IPS-15b (cell line): ENCODE data around the gene DMD.

Experiments
- H3K27me3 ChIP-seq: one replicate; pipeline ENCODE4 v1.6.1; 2013; ENCODE audit warnings: low read length; ENCODE audit not compliant: control insufficient read depth, insufficient read depth
- H3K36me3 ChIP-seq: one replicate; pipeline ENCODE4 v1.6.1; 2013; ENCODE audit warnings: low read length; ENCODE audit not compliant: control insufficient read depth, insufficient read depth
- H3K4me1 ChIP-seq: one replicate; pipeline ENCODE4 v1.6.1; 2013; ENCODE audit warnings: mild to moderate bottlenecking, low read length; ENCODE audit not compliant: control insufficient read depth, insufficient read depth
- H3K4me3 ChIP-seq: one replicate; pipeline ENCODE4 v1.5.1; 2013; ENCODE audit warnings: low read depth, low read length
- H3K9ac ChIP-seq: one replicate; pipeline ENCODE4 v1.6.1; 2013; ENCODE audit warnings: low read depth, mild to moderate bottlenecking, low read length
- H3K9me3 ChIP-seq: one replicate; pipeline ENCODE4 v1.6.1; 2013; ENCODE audit warnings: mild to moderate bottlenecking, low read length; ENCODE audit not compliant: control insufficient read depth, insufficient read depth

The DMD gene

DNA sequence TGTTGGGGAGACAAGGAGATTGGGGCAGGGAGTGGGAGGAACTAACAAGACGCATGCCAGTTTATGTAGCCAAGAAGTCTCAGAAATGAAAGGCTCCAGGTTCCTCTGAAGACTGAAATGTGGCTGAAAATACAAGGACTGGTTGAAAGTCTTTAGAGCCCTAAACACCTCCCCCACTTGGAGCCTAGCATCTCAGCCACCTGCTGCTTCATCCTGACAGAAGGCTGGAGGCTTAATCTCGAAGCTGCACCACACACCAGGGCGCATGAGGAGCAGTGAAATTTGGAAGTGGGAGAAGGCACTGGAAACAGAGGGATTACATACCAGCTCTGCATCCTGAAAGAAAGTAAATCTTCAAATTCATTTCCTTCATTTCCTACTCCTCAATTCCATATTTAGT, 1978.8 kb downstream of the DMD start:
- Histone ChIP-seq H3K9me3 (no peaks in the 10 kb centered on the region), H3K4me1 (peaks cover 35% of the 10 kb centered on the region), H3K9ac (no peak overlapping the region), H3K4me3 (no peak overlapping the region), H3K27me3 (peaks cover 2% of the 10 kb centered on the region), H3K36me3 (no peaks in the 10 kb centered on the region)

DNA sequence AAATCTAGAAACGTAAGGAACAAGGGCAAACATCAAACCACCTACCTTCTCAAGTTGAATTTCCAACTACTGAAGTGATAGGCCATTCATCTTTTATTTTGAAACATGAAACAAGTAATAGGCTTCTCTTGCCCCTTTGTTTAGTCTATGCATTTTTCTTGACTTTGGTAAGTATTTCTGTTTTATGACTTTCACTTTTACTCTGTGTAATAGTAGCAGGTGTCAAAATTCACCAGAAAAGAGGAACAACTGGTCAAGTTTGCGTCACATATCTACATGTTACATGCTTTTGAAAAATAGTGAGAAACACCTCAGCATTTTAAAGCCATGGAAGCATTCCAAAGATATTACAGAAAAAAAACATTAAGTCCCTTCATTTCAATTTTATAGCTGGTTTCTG, 1982.4 kb downstream of the DMD start:
- Histone ChIP-seq H3K9me3 (no peaks in the 10 kb centered on the region), H3K4me3 (no peak overlapping the region), H3K27me3 (peaks cover 2% of the 10 kb centered on the region), H3K9ac (no peak overlapping the region), H3K4me1 (peaks cover 19% of the 10 kb centered on the region), H3K36me3 (no peaks in the 10 kb centered on the region)

DNA sequence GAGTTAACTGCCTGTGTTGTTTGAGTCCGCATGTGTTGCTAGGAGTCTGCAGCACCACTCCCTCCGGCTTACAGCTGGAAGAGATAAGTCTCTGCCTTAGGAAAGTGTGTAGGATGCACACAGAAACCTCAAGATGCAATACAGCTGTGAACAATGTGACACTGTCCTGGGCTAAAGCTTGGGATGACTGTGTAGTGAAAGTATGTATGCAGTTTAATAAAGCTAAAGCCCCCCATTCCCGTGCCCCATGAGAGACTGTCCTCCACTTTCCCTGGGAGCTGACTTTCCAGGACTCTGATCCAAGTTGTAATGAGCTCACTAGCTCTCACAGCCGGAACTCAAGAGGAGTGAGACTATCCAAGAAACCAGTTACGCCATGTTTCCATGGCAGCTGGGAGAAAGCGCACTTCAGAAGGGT, 1982.9 kb downstream of the DMD start:
- H3K27me3 ChIP-seq = peaks cover 2% of the 10 kb centered on the region
- peaks cover 16% of the 10 kb centered on the region for H3K4me1 ChIP-seq
- no peaks in the 10 kb centered on the region for H3K36me3 ChIP-seq
- H3K4me3 ChIP-seq = no peak overlapping the region
- H3K9ac ChIP-seq = no peak overlapping the region
- H3K9me3 ChIP-seq = no peaks in the 10 kb centered on the region

DNA sequence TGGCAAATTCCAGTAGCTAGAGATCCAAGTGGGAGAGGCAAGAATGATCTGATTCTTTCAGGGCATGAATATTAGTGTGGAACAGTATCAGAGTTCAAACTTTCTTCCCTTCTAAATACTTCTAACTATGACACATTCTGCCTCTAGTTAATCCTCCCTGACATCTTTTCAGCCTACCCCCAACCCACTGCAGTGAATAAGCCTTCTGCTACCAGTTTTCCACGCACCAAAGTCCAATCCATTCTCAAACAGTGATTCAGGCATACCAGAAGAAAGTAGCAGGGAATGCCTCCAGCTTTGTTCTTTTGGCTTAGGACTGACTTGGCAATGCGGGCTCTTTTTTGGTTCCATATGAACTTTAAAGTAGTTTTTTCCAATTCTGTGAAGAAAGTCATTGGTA, 1984.1 kb downstream of the DMD start:
- no peaks in the 10 kb centered on the region for H3K27me3 ChIP-seq
- no peaks in the 10 kb centered on the region for H3K36me3 ChIP-seq
- H3K4me3 ChIP-seq = no peak overlapping the region
- no peak overlapping the region for H3K9ac ChIP-seq
- H3K9me3 ChIP-seq = no peaks in the 10 kb centered on the region
- peaks cover 6% of the 10 kb centered on the region for H3K4me1 ChIP-seq

DNA sequence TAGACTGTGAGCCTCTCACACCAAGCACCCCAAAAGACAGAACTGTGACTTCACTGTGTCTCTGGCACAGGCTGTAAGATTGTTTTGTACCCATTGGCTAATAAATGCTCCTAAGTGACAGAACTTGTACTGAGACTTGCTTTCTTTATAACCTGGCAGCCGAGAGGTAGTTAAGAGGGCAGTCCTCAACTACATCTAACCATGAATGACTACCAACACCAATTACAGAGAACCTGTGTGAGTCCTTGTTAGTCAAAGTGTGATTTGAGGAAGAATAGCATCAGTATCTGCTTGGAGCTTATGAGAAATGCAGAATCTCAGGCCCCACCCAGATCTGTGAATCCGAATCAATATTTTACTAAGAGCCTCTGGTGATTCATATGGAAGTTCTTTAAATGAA, 1985.5 kb downstream of the DMD start:
- H3K4me1 ChIP-seq = no peaks in the 10 kb centered on the region
- H3K9ac ChIP-seq = no peak overlapping the region
- no peaks in the 10 kb centered on the region for H3K9me3 ChIP-seq
- no peaks in the 10 kb centered on the region for H3K27me3 ChIP-seq
- H3K4me3 ChIP-seq = no peak overlapping the region
- no peaks in the 10 kb centered on the region for H3K36me3 ChIP-seq

DNA sequence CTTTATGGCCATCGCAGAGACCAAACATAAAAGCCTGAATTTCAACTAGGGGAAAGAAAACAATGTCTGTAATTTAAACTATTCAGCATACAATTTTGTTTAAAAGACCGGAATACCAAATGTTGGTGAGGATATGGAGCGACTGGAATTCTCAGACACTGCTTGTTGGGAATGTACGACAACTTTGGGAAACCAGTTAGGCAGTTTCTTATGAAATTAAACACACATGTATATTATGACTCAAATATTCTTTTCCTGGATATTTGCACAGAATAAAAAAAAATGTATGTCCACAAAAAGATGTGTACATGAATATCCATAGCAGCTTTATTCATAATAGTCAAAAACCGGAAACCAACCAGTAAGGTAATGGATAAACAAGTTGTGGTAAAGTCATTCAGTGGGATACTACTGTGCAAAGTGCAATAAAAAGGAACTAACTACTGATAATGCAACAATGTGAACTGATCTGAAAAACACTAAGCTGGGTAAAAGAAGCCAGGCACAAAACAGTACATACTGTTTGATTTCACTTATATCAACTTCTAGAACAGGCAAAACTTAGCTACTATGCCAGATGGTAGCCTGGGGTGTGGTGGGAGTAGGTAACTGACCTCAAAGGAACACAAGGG, 1986.9 kb downstream of the DMD start:
- H3K9me3 ChIP-seq = no peaks in the 10 kb centered on the region
- H3K27me3 ChIP-seq = no peaks in the 10 kb centered on the region
- H3K36me3 ChIP-seq = no peaks in the 10 kb centered on the region
- no peak overlapping the region for H3K4me3 ChIP-seq
- no peaks in the 10 kb centered on the region for H3K4me1 ChIP-seq
- H3K9ac ChIP-seq = no peak overlapping the region

DNA sequence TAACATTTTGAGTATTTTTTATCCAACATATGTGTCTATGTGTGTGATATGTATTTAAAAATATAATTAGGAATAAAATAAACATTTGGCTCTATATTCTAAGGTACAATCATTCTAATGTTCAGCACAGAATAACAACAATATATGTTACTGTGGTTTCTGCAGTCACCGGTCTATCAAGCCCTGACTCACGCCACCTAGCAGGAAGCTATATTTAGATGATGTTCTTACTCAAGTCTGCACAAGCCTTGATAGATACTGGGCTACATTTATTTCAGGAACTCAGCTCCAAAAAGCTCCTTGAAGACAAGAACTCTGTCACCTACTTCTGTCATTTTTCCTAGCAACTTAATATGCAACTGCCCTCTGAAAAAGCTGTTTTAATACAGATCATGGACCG, 1987.5 kb downstream of the DMD start:
- no peaks in the 10 kb centered on the region for H3K36me3 ChIP-seq
- no peak overlapping the region for H3K4me3 ChIP-seq
- H3K9ac ChIP-seq = no peak overlapping the region
- H3K9me3 ChIP-seq = no peaks in the 10 kb centered on the region
- no peaks in the 10 kb centered on the region for H3K27me3 ChIP-seq
- H3K4me1 ChIP-seq = no peaks in the 10 kb centered on the region

DNA sequence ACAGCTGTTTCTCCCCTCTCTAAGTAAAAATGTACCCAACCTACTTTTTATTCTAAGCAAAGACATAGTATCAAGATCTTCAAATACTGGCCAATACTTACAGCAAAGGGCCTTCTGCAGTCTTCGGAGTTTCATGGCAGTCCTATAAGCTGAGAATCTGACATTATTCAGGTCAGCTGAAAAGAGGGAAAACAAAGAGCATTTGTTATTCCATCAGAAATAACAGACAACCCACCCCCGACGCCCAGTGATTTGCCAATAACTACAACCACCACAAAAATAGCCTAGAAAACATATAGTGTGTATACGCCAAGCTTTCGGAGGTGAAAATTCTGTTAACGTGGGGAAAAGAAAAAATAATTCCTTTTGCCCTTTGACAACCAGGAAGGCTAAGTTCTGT, 1988.4 kb downstream of the DMD start:
- Histone ChIP-seq H3K9ac (no peak overlapping the region), H3K36me3 (no peaks in the 10 kb centered on the region), H3K9me3 (no peaks in the 10 kb centered on the region), H3K4me3 (no peak overlapping the region), H3K27me3 (no peaks in the 10 kb centered on the region), H3K4me1 (no peaks in the 10 kb centered on the region)

DNA sequence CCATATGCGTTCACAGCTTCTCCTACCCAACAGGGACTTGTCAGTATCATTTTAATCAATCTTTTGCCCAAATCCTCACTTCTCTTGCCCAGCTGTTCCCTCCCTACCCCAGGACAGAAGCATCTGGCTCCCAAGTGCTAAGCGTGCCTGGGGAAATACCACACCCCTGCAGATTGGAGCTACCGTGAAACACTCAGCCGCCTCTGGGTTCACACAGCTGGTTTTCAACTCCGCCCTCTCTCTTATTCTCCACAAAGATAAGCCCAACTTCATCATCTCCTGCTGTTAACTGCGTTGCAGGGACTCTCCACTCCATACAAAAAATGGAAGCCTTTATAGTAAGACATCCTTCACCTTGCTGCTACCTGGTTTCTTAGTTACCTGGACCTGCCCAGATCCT, 1992.2 kb downstream of the DMD start:
- Histone ChIP-seq H3K4me1 (no peaks in the 10 kb centered on the region), H3K9ac (no peak overlapping the region), H3K27me3 (no peaks in the 10 kb centered on the region), H3K9me3 (no peaks in the 10 kb centered on the region), H3K36me3 (no peaks in the 10 kb centered on the region), H3K4me3 (no peak overlapping the region)

DNA sequence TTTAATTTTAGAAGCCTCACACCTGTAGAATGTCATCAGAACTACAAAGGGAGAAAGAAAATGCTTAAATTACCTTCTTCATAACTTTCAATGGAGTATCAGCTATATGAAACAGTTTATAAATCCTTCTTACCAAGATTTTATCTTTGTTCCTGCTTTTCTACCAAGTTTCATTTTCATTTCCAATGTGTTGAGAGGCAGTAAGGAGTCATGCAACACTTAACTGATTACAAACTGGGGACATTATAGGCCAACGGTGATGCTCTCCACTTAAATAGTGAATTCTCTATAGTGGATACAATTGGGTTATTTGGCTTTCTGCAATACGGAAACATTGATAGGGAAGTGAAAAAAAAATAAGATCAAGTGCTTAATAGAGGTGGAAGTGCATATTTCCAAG, 1994.3 kb downstream of the DMD start:
- Histone ChIP-seq H3K4me1 (no peaks in the 10 kb centered on the region), H3K9me3 (no peaks in the 10 kb centered on the region), H3K27me3 (no peaks in the 10 kb centered on the region), H3K9ac (no peak overlapping the region), H3K36me3 (no peaks in the 10 kb centered on the region), H3K4me3 (no peak overlapping the region)

DNA sequence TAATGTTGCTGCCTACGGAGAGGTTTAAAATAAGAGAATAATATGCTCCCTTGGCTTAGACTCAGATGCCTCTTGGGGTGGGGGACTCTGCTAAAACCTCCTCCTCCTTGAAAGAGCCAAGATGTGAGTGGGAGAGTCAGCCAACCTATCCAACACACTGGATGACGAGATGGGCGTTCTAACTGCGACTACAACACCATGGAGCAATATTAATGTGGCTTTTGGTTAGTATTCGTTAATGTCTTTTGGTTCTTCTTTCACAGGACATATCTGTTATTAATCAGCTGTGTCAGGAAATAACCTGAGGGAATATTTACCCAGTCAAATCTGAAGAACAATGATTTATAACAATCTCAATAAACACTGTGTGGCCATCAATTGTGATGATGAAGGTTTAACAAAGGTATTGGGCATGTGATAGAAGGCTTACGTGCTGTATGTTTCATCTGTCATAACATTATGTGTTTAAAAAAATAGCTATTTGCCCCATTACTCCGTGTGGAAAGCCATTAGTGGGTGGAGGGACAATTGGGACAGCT, 1996.0 kb downstream of the DMD start:
- H3K4me3 ChIP-seq = no peak overlapping the region
- H3K9me3 ChIP-seq = no peaks in the 10 kb centered on the region
- H3K4me1 ChIP-seq = no peaks in the 10 kb centered on the region
- no peaks in the 10 kb centered on the region for H3K27me3 ChIP-seq
- no peaks in the 10 kb centered on the region for H3K36me3 ChIP-seq
- no peak overlapping the region for H3K9ac ChIP-seq

DNA sequence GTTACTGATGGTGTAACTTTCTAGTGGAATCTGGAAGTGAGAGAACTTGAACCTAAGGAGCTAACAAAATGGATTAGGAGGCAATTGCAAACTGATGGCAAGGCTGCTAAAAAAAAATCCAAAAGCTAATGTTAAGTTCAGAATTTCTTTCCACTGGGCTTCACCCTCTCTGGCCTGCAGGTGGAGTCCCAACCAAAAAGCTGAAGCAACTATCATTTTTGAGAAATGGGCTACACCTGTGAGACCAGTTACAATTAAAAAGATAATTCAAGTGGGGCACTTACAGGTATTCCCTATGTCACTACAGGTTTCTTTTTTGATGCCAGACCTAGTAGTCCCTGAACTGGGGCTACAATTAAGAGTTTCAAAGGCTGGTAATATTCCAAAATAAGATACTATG, 1997.4 kb downstream of the DMD start:
- Histone ChIP-seq H3K4me3 (no peak overlapping the region), H3K36me3 (no peaks in the 10 kb centered on the region), H3K9me3 (no peaks in the 10 kb centered on the region), H3K27me3 (no peaks in the 10 kb centered on the region), H3K4me1 (no peaks in the 10 kb centered on the region), H3K9ac (no peak overlapping the region)
